Neutrophil (primary cell): Measurements from ENCODE around the gene KCNK3.

ENCODE experiments used
- H3K27ac ChIP-seq: fragments of 200-600 bp; sonication (generic); 2 replicates; pipeline ENCODE4 v1.5.1; 2016; ENCODE audit warnings: mild to moderate bottlenecking, moderate library complexity
- H3K27me3 ChIP-seq: fragments of 200-600 bp; sonication (generic); 2 replicates; pipeline ENCODE4 v1.6.0; 2016; ENCODE audit warnings: mild to moderate bottlenecking
- H3K36me3 ChIP-seq: fragments of 200-600 bp; sonication (generic); 2 replicates; pipeline ENCODE4 v1.5.1; 2017
- H3K4me1 ChIP-seq, 2 experiments: fragments of 200-600 bp in 1 of 2; sonication (generic) in 1 of 2; 1 replicate in 1 of 2; 2 replicates in 1 of 2; pipeline versions ENCODE4 v1.5.1 to v1.6.1; 2013 to 2016; ENCODE audit warnings: low read depth in 1 of 2, low read length in 1 of 2, mild to moderate bottlenecking in 1 of 2, moderate library complexity in 1 of 2; ENCODE audit not compliant: control insufficient read depth in 1 of 2, insufficient read depth in 1 of 2
- H3K4me3 ChIP-seq, 2 experiments: fragments of 200-600 bp in 1 of 2; sonication (generic) in 1 of 2; 1 replicate in 1 of 2; 2 replicates in 1 of 2; pipeline ENCODE4 v1.5.1; 2013 to 2016; ENCODE audit warnings: low read depth in 1 of 2, low read length in 1 of 2, mild to moderate bottlenecking in 1 of 2, moderate library complexity in 1 of 2
- H3K9me3 ChIP-seq: fragments of 200-600 bp; sonication (generic); 2 replicates; pipeline ENCODE4 v1.5.1; 2016
- CTCF ChIP-seq: fragments of 200-600 bp; sonication (generic); IDR thresholded peaks from 2 replicates; pipeline ENCODE4 v1.5.1; 2016; ENCODE audit warnings: antibody characterized with exemption

The KCNK3 gene

GRCh38 chr2:26765475-26766200 lies 73.1 kb downstream of the KCNK3 start:
- Histone ChIP-seq H3K4me3 (peak overlapping the region; percentile 93 to 96), H3K9me3 (no peaks in the 10 kb centered on the region), H3K27ac (peak overlapping the region; percentile 15), H3K4me1 (peaks cover 33 to 38% of the 10 kb centered on the region in 2 experiments), H3K36me3 (no peaks in the 10 kb centered on the region), H3K27me3 (peaks cover 28% of the 10 kb centered on the region)
- no peak for TF ChIP-seq CTCF

- Histone ChIP-seq H3K4me1 (peaks cover 37 to 42% of the 10 kb centered on the region in 2 experiments), H3K4me3 (no peak overlapping the region), H3K27ac (peak overlapping the region; percentile 23), H3K27me3 (peaks cover 14% of the 10 kb centered on the region), H3K36me3 (no peaks in the 10 kb centered on the region), H3K9me3 (no peaks in the 10 kb centered on the region)
- no peak for TF ChIP-seq CTCF
These were observed 74.6 kb downstream of the KCNK3 start for GRCh38 chr2:26767129-26767528.

- peaks cover 5% of the 10 kb centered on the region for H3K27me3 ChIP-seq
- no peak for TF ChIP-seq CTCF
- H3K36me3 ChIP-seq = no peaks in the 10 kb centered on the region
- no peaks in the 10 kb centered on the region for H3K9me3 ChIP-seq
- H3K4me3 ChIP-seq = no peak overlapping the region
- peaks cover 45 to 50% of the 10 kb centered on the region in 2 experiments for H3K4me1 ChIP-seq
- H3K27ac ChIP-seq = no peak overlapping the region
These were observed 75.5 kb downstream of the KCNK3 start for GRCh38 chr2:26767894-26768487.

- no peak for TF ChIP-seq CTCF
- H3K4me1 ChIP-seq = peaks cover 48 to 51% of the 10 kb centered on the region in 2 experiments
- peak overlapping the region; percentile 74 for H3K27ac ChIP-seq
- no peaks in the 10 kb centered on the region for H3K9me3 ChIP-seq
- no peak overlapping the region for H3K4me3 ChIP-seq
- H3K36me3 ChIP-seq = peaks cover 1% of the 10 kb centered on the region
- H3K27me3 ChIP-seq = no peaks in the 10 kb centered on the region
These were observed 76.2 kb downstream of the KCNK3 start for GRCh38 chr2:26768759-26769088.

GRCh38 chr2:26769089-26769761 lies 76.7 kb downstream of the KCNK3 start:
- no peak for TF ChIP-seq CTCF
- peaks cover 6% of the 10 kb centered on the region for H3K36me3 ChIP-seq
- H3K27ac ChIP-seq = peak overlapping the region; percentile 74
- peaks cover 49 to 55% of the 10 kb centered on the region in 2 experiments for H3K4me1 ChIP-seq
- no peaks in the 10 kb centered on the region for H3K27me3 ChIP-seq
- H3K9me3 ChIP-seq = no peaks in the 10 kb centered on the region
- H3K4me3 ChIP-seq = no peak overlapping the region
